ENCODE data around the gene ARPC1A. TPM values are rescaled to one million over a fixed set of nuclear protein-coding genes. Genes with fewer than 3 reads are reported as not detected.
"Not testable (repeated sequence)": the region's sequence is repeated elsewhere in the genome, so short reads cannot be mapped to it uniquely, and the experiment has no call there.

The ARPC1A gene
- total RNA-seq, 4 donors from 2014 or later, result 75.0 to 112 (median 98.3) TPM

GRCh38 chr7:99311702-99312101 lies 14.0 kb upstream of the ARPC1A start:
- TF ChIP-seq POLR2A (IDR thresholded peaks at IDR 0.05), result no peak
- TF ChIP-seq CTCF (IDR thresholded peaks at IDR 0.05), result no peak
- TF ChIP-seq POLR2AphosphoS5 (IDR thresholded peaks at IDR 0.05), result no peak
- Histone ChIP-seq H3K36me3 (no peaks in the 10 kb centered on the region), H3K27ac (no peak overlapping the region), H3K4me3 (no peak overlapping the region), H3K4me1 (peaks cover 0 to 7% (median 0%) of the 10 kb centered on the region in 3 donors), H3K9me3 (peaks cover 0 to 13% (median 0%) of the 10 kb centered on the region in 3 donors), H3K27me3 (no peaks in the 10 kb centered on the region)
- WGBS, 2 donors (ENCODE audit: low coverage in 1 of 2), result 53 to 80% methylated on average over 3 of the region's 9 CpGs
- ATAC-seq, result no peak

- no peak overlapping the region for H3K4me3 ChIP-seq
- H3K9me3 ChIP-seq, result peaks cover 0 to 13% (median 0%) of the 10 kb centered on the region in 3 donors
- no peaks in the 10 kb centered on the region for H3K27me3 ChIP-seq
- H3K27ac ChIP-seq, result no peak overlapping the region
- TF ChIP-seq EP300 (IDR thresholded peaks at IDR 0.05), result no peak
- peak; percentile 83 to 93 (median 86) for TF ChIP-seq CTCF (IDR thresholded peaks at IDR 0.05)
- TF ChIP-seq POLR2AphosphoS5 (IDR thresholded peaks at IDR 0.05), result no peak
- ATAC-seq, result peak; percentile 34
- WGBS, 2 donors (ENCODE audit: low coverage in 1 of 2), result 20 to 55% methylated on average over 7 of the region's 16 CpGs
- H3K36me3 ChIP-seq, result no peaks in the 10 kb centered on the region
- peaks cover 0 to 7% (median 0%) of the 10 kb centered on the region in 3 donors for H3K4me1 ChIP-seq
Observed at GRCh38 chr7:99312316-99313203, 13.1 kb upstream of the ARPC1A start.

- WGBS, 2 donors (ENCODE audit: low coverage in 1 of 2), result 67% methylated on average over 1 of the region's 1 CpG; no CpG with 5 or more reads in 1 of the 2 donors
- H3K27ac ChIP-seq, result no peak overlapping the region
- TF ChIP-seq EP300 (IDR thresholded peaks at IDR 0.05) (no peak), POLR2A (IDR thresholded peaks at IDR 0.05) (no peak), CTCF (IDR thresholded peaks at IDR 0.05) (no peak), POLR2AphosphoS5 (IDR thresholded peaks at IDR 0.05) (no peak)
- no peaks in the 10 kb centered on the region for H3K36me3 ChIP-seq
- no peaks in the 10 kb centered on the region for H3K27me3 ChIP-seq
- no peak overlapping the region for H3K4me3 ChIP-seq
- H3K9me3 ChIP-seq, result peaks cover 0 to 13% (median 0%) of the 10 kb centered on the region in 3 donors
- H3K4me1 ChIP-seq, result peaks cover 0 to 7% (median 0%) of the 10 kb centered on the region in 3 donors
- no peak for ATAC-seq
Observed at GRCh38 chr7:99313204-99313573, 12.5 kb upstream of the ARPC1A start.

GRCh38 chr7:99314504-99314903 lies 11.2 kb upstream of the ARPC1A start:
- TF ChIP-seq POLR2AphosphoS5 (IDR thresholded peaks at IDR 0.05) (no peak), CTCF (IDR thresholded peaks at IDR 0.05) (no peak), EP300 (IDR thresholded peaks at IDR 0.05) (no peak), POLR2A (IDR thresholded peaks at IDR 0.05) (no peak)
- Histone ChIP-seq H3K27ac (no peak overlapping the region), H3K4me3 (no peak overlapping the region), H3K4me1 (peaks cover 0 to 7% (median 0%) of the 10 kb centered on the region in 3 donors), H3K9me3 (peaks cover 0 to 11% (median 0%) of the 10 kb centered on the region in 3 donors), H3K27me3 (no peaks in the 10 kb centered on the region), H3K36me3 (no peaks in the 10 kb centered on the region)
- 71 to 73% methylated on average over 2 to 6 of the region's 7 CpGs for WGBS, 2 donors (ENCODE audit: low coverage in 1 of 2)
- ATAC-seq, result no peak

GRCh38 chr7:99320371-99320770 lies 5.3 kb upstream of the ARPC1A start:
- TF ChIP-seq POLR2AphosphoS5 (IDR thresholded peaks at IDR 0.05), result no peak
- 14 to 25% methylated on average over 2 of the region's 4 CpGs for WGBS, 2 donors (ENCODE audit: low coverage in 1 of 2)
- ATAC-seq, result no peak
- Histone ChIP-seq H3K4me1 (peaks cover 0 to 9% (median 7%) of the 10 kb centered on the region in 3 donors), H3K9me3 (no peaks in the 10 kb centered on the region), H3K27ac (no peak overlapping the region), H3K36me3 (no peaks in the 10 kb centered on the region), H3K27me3 (no peaks in the 10 kb centered on the region), H3K4me3 (no peak overlapping the region)

GRCh38 chr7:99322659-99323058 lies 3.0 kb upstream of the ARPC1A start:
- WGBS, 2 donors (ENCODE audit: low coverage in 1 of 2), result 86 to 87% methylated on average over 5 to 6 of the region's 6 CpGs

More at GRCh38 chr7:99322659-99323058, 3.0 kb upstream of the ARPC1A start:
- ATAC-seq, H3K27ac ChIP-seq, H3K4me3 ChIP-seq, H3K9me3 ChIP-seq, H3K36me3 ChIP-seq, H3K27me3 ChIP-seq: not testable (repeated sequence)
- H3K4me1 ChIP-seq, result peaks cover 0 to 25% (median 17%) of the 10 kb centered on the region in 3 donors
